Measurements from ENCODE around the gene ADORA3.
A peak's percentile ranks its signal among the peaks of the same experiment; 100 is the strongest.

Gene ADORA3

GRCh38 chr1:111476214-111476613 lies 27.2 kb downstream of the ADORA3 start:
- DNase-seq, result no peak

GRCh38 chr1:111475701-111476100 lies 27.7 kb downstream of the ADORA3 start:
- DNase-seq, result no peak

GRCh38 chr1:111474521-111474920 lies 28.9 kb downstream of the ADORA3 start:
- no peak for DNase-seq

GRCh38 chr1:111474106-111474505 lies 29.3 kb downstream of the ADORA3 start:
- DNase-seq, result no peak

GRCh38 chr1:111471538-111471937 lies 31.9 kb downstream of the ADORA3 start:
- DNase-seq, result no peak

GRCh38 chr1:111471012-111471411 lies 32.4 kb downstream of the ADORA3 start:
- DNase-seq, result peak in 12 of 56 donors; percentile 5 to 54 (median 22)

- no peak for DNase-seq
Measured at GRCh38 chr1:111470596-111470995, 32.8 kb downstream of the ADORA3 start.

- no peak for DNase-seq
Measured at GRCh38 chr1:111469539-111469938, 33.9 kb downstream of the ADORA3 start.

- no peak for DNase-seq
Measured at GRCh38 chr1:111468717-111469100, 34.7 kb downstream of the ADORA3 start.

- DNase-seq, result no peak
Measured at GRCh38 chr1:111467865-111468716, 35.3 kb downstream of the ADORA3 start.

GRCh38 chr1:111466480-111466879 lies 37.0 kb downstream of the ADORA3 start:
- no peak for DNase-seq

- no peak for DNase-seq
Measured at GRCh38 chr1:111465754-111466153, 37.7 kb downstream of the ADORA3 start.

GRCh38 chr1:111463029-111463683 lies 40.3 kb downstream of the ADORA3 start:
- no peak for DNase-seq

- DNase-seq, result no peak
Measured at GRCh38 chr1:111462370-111463028, 40.9 kb downstream of the ADORA3 start.

GRCh38 chr1:111461765-111462164 lies 41.7 kb downstream of the ADORA3 start:
- DNase-seq, result no peak

- DNase-seq, result no peak
Measured at GRCh38 chr1:111455642-111456031, 47.8 kb downstream of the ADORA3 start.

GRCh38 chr1:111454859-111455641 lies 48.4 kb downstream of the ADORA3 start:
- DNase-seq, result no peak

- DNase-seq, result no peak
Measured at GRCh38 chr1:111453706-111454105, 49.7 kb downstream of the ADORA3 start.

GRCh38 chr1:111452581-111452980 lies 50.9 kb downstream of the ADORA3 start:
- no peak for DNase-seq

GRCh38 chr1:111450185-111450584 lies 53.2 kb downstream of the ADORA3 start:
- no peak for DNase-seq

- peak in 1 of 56 donors; percentile 36 for DNase-seq
Measured at GRCh38 chr1:111449703-111450017, 53.8 kb downstream of the ADORA3 start.

Measured in amygdala (tissue), 56 donors.